A673 (cell line): ENCODE measurements around the gene PDC.

ENCODE experiments used
- CTCF ChIP-seq: fragments of 300-800, 200-600 bp; sonication (generic); conservative IDR thresholded peaks from 2 replicates; pipeline ENCODE4 v1.5.1; 2017; ENCODE audit warnings: low read depth, mild to moderate bottlenecking, antibody characterized with exemption, low read length, moderate library complexity, mixed read lengths
- EZH2 ChIP-seq: fragments of 200-600 bp; sonication (generic); IDR thresholded peaks from 2 replicates; pipeline ENCODE4 v1.6.1; 2017; ENCODE audit warnings: borderline replicate concordance, low read depth, mild to moderate bottlenecking, mixed read lengths, antibody characterized with exemption, low read length; ENCODE audit not compliant: poor library complexity, severe bottlenecking

GRCh38 chr1:186496171-186496851 is 35.4 kb upstream of the PDC start:
- TF ChIP-seq CTCF, result no peak
- no peak for TF ChIP-seq EZH2
